GM21447 (cell line): Measurements from ENCODE around the gene TSPAN10.

Experiments used
- ATAC-seq: cut with Tn5 transposase; IDR thresholded peaks from one replicate; pipeline ENCODE4 v1.9.1; 2021; ENCODE audit not compliant: unreplicated experiment

Gene TSPAN10

DNA sequence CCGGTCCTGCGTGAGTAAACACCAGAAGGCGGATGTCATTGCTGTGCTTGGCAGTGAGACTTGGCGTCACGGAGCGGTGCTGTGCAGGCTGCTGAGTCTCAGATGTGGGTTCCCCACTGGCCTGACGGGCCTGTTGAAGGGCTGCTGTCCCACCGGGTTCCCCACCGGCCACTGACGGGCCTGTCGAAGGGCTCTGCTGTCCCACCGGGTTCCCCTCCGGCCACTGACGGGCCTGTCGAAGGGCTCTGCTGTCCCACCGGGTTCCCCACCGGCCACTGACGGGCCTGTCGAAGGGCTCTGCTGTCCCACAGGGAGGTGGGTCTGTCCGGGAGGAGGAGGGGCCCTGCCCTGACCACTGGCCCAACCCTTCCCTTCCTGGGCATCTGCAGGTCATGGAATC, 49.6 kb downstream of the TSPAN10 start:
- no peak for ATAC-seq

DNA sequence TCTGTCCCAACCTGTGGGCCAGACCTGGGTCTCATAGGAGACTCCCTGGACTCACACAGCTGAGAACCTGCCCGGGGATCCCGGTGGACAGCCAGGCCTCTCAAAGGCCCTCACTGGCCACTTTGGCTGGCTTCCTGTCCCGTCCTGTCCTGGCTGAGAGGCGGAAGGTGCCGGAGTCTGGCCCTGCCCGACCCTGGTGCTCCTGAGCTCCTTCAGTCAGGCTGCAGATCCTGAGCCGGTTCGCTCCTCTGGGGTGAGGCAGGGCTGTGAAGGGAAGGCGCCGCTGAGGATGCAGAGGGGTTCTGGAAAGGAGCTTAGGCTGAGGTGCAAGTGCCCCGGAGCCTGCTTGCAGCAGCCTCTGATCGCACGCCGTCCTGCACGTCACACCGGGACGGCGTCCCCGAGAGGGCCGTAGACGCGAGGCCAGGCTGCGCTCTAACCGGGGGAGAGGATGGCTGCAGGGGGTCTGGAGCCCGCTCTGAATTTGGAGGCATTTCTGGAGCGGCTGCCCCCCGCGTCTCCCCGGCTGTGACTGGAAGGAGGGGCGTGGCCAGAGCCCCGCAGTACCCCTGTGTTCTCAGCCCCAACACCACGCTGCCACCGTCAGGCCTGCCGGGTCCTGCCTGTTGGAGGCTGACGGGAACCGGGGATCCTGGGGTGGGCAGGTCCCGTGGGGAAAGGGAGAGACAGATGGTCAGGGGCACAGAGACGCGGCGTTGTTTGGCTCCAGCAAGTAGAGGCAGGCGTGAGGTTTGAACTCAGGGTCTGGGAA, 51.0 kb downstream of the TSPAN10 start:
- no peak for ATAC-seq

DNA sequence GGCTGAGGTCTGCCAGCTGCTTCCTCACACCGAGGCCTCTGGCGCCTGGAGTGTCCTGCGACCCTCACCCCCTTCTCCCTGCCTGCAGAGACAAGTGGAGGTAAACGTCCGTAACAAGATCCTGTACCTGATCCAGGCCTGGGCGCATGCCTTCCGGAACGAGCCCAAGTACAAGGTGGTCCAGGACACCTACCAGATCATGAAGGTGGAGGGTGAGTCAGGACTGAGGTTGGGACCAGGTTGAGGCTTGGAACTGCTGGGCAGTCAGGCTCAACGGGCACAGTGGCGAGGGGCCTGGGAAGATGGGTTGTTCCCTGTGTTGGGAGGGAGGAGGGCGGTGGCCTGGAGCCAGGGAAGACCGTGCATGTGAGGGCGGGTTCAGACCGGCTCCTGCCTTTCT, 51.6 kb downstream of the TSPAN10 start:
- no peak for ATAC-seq

DNA sequence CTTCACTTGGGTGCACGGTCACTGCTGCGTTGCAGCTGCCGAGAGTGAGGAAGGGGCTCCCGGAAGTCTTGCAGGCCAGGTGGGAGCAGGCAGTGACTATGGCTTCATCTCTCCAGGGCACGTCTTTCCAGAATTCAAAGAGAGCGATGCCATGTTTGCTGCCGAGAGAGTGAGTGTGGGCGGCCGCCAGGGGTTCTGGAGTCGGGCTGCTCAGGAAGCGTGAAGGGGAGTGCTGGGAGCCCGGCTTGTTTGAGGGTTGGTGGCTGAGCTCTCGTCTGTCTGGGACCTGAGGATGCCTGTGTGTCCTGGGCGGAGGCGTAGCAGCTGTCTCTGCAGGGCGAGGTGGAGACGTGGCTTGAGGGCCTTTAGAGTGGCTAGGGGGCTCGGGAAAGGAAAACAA, 53.1 kb downstream of the TSPAN10 start:
- ATAC-seq, result no peak

DNA sequence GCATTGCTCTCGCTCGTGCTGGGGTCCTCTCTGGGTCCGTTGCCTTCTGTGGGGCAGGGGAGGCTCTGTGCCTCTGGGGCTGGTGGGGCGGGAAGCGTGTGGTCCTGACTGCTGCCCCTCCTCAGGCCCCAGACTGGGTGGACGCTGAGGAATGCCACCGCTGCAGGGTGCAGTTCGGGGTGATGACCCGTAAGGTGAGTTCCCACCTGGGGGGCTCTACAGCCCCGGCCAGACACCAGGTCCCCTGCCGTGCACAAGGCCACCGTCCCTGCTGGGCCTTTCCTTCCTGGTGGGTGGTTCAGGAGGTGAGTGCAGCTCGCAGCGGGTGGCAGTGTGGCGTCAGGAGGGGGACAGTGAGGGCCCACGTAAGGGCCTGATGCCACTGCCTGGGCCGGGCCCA, 53.6 kb downstream of the TSPAN10 start:
- ATAC-seq, result no peak

DNA sequence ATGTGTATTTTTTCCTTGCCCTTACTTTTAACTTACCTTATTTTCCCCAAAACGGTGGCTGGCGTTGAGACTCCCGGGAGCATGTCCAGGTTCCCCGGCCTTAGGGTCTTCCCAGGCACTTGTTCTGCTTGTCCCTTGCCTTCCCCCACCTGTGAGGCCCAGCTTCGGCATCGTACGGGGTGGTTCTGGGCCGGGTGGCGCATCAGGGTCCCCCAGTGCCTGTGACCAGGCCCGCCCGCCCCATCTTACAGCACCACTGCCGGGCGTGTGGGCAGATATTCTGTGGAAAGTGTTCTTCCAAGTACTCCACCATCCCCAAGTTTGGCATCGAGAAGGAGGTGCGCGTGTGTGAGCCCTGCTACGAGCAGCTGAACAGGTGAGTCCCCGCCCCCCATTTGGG, 54.2 kb downstream of the TSPAN10 start:
- no peak for ATAC-seq

DNA sequence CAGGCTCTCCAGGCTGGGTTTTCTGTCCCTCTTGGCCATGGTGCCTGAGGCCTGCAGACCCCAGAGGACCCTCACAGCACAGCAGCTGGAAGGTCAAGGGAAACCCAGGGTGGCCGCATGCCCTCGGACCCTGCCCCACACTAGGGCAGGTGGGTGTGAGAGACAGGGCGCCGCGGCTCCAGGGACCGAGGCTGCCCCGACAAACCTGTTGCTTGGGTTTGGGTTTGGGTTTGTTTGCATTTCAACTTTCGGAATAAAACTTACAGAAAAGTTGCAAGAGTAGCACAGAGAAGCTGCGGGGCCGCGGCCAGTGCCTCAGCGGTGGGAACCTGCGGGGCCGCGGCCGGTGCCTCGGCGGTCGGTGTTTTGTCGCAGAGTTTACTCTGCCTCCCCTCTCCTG, 54.6 kb downstream of the TSPAN10 start:
- no peak for ATAC-seq

DNA sequence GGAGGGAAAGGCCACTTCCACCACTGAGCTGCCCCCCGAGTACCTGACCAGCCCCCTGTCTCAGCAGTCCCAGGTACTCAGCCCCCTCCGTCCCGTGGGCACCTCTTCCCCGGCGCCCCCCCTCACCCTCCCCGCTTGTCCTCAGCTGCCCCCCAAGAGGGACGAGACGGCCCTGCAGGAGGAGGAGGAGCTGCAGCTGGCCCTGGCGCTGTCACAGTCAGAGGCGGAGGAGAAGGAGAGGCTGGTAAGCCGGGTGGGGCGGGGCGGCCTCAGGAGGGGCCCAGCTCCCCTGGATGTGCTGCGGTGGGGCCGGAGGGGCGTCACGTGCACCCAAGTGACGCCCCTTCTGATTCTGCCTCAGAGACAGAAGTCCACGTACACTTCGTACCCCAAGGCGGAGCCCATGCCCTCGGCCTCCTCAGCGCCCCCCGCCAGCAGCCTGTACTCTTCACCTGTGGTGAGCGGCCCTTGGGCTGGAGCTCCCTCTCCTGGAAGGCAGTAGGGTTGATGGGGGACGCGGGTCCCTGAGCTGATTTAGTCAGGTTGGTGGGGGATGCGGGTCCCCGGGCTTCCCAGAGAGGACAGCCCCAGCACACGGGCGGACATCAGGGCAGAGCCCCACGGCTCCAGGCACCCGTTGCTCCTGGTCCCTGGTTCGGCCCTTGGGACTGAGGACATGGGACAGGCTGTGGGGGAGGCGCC, 56.7 kb downstream of the TSPAN10 start:
- ATAC-seq, result no peak

DNA sequence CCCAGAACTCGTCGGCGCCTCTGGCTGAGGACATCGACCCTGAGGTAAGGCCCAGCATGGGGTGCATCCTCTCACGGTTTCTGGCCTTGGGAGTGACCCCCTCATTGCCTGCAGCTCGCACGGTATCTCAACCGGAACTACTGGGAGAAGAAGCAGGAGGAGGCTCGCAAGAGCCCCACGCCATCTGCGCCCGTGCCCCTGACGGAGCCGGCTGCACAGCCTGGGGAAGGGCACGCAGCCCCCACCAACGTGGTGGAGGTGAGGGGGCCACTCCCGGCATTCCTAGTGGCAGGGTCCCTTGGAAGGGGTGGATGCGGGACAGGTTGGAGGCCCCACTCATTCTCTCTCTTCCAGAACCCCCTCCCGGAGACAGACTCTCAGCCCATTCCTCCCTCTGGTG, 57.8 kb downstream of the TSPAN10 start:
- no peak for ATAC-seq

DNA sequence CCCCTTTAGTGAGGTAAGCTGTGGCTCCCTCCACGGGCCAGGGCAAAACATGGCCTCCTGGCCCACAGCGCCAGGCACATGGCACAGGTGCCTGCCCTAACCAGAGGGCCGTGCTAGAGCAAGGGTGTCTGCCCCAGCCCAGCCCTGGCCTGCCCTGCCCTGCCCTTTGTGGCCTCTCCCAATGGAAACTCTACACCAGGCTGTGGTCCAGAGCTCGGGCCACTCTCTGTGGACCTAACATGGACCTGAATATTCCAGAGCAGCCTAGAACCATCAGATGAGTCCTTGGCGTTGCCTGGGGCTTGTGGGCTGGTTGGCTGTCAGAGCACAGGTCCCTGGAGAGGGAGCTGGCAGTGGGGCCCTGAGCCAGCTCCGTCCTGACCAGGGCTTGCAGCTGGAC, 58.2 kb downstream of the TSPAN10 start:
- ATAC-seq, result no peak

DNA sequence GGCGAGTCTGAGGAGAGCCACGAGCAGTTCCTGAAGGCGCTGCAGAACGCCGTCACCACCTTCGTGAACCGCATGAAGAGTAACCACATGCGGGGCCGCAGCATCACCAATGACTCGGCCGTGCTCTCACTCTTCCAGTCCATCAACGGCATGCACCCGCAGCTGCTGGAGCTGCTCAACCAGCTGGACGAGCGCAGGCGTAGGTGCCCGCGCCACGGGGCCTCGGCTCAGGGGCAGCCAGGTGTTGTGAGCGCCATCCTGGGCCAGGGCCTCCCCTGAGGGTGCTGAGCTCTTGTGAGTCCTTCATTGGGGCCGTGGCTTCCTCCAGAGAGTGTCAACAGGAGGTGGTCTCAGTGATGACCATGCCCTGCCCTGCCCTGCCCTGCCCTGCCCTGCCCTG, 58.8 kb downstream of the TSPAN10 start:
- no peak for ATAC-seq

DNA sequence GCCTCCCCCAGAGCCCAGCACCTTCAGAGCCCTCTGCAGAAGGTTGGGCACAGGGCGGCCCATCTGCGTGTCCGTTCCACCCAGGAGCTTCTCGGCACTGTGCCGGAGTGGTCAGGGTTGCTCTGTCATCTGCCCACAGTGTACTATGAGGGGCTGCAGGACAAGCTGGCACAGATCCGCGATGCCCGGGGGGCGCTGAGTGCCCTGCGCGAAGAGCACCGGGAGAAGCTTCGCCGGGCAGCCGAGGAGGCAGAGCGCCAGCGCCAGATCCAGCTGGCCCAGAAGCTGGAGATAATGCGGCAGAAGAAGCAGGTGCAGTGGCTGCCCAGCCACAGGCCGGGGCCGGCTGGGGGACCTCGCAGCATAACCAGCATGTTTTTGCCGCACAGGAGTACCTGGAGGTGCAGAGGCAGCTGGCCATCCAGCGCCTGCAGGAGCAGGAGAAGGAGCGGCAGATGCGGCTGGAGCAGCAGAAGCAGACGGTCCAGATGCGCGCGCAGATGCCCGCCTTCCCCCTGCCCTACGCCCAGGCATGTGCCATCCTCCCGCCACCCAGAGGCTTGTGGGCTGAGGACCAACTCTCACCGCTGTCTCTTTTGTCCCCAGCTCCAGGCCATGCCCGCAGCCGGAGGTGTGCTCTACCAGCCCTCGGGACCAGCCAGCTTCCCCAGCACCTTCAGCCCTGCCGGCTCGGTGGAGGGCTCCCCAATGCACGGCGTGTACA, 59.4 kb downstream of the TSPAN10 start:
- no peak for ATAC-seq

DNA sequence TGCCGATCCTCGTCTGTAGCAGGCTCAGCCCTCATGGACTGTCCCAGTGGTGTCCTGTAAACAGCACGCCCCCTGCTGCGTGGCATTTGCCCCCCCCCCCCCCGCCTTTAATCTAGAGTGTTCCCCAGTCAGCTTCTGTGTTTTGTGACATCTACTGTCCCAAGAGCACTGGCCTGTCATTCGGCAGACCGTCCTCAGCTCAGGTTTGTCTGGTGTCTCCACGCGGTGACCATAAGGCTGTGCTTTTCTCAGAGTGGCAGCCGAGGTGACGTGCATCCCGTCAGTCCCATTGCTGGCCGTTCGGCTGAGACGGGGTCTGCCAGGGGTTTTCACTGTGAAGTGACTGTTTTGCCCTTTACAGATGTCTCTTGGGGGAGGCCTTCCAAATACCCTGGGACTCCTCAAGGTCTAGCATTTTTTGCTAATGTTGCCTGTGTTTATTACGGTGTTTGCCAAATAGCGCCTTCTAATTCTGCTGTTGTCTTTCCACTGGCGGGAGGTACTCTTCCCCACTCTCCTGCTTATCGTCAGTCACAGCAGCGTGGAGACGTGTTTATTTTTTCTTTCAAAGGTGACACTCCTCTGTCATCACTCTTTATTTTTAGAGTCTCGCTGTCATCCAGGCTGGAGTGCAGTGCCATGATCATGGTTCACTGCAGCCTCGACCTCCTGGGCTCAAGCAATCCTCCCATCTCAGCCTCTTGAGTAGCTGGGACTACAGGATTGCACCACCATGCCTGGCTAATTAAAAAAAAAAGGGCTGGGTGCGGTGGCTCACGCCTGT, 60.5 kb downstream of the TSPAN10 start:
- ATAC-seq, result no peak
